Fibroblast of the conjunctiva (primary cell): Measurements from ENCODE around the gene FNDC3A.

ENCODE experiments used
- DNase-seq: peaks from one replicate; pipeline ENCODE4 v3.0.0-alpha.2; 2010; ENCODE audit warnings: low read depth

Gene FNDC3A, protein sequence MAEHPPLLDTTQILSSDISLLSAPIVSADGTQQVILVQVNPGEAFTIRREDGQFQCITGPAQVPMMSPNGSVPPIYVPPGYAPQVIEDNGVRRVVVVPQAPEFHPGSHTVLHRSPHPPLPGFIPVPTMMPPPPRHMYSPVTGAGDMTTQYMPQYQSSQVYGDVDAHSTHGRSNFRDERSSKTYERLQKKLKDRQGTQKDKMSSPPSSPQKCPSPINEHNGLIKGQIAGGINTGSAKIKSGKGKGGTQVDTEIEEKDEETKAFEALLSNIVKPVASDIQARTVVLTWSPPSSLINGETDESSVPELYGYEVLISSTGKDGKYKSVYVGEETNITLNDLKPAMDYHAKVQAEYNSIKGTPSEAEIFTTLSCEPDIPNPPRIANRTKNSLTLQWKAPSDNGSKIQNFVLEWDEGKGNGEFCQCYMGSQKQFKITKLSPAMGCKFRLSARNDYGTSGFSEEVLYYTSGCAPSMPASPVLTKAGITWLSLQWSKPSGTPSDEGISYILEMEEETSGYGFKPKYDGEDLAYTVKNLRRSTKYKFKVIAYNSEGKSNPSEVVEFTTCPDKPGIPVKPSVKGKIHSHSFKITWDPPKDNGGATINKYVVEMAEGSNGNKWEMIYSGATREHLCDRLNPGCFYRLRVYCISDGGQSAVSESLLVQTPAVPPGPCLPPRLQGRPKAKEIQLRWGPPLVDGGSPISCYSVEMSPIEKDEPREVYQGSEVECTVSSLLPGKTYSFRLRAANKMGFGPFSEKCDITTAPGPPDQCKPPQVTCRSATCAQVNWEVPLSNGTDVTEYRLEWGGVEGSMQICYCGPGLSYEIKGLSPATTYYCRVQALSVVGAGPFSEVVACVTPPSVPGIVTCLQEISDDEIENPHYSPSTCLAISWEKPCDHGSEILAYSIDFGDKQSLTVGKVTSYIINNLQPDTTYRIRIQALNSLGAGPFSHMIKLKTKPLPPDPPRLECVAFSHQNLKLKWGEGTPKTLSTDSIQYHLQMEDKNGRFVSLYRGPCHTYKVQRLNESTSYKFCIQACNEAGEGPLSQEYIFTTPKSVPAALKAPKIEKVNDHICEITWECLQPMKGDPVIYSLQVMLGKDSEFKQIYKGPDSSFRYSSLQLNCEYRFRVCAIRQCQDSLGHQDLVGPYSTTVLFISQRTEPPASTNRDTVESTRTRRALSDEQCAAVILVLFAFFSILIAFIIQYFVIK

DNA sequence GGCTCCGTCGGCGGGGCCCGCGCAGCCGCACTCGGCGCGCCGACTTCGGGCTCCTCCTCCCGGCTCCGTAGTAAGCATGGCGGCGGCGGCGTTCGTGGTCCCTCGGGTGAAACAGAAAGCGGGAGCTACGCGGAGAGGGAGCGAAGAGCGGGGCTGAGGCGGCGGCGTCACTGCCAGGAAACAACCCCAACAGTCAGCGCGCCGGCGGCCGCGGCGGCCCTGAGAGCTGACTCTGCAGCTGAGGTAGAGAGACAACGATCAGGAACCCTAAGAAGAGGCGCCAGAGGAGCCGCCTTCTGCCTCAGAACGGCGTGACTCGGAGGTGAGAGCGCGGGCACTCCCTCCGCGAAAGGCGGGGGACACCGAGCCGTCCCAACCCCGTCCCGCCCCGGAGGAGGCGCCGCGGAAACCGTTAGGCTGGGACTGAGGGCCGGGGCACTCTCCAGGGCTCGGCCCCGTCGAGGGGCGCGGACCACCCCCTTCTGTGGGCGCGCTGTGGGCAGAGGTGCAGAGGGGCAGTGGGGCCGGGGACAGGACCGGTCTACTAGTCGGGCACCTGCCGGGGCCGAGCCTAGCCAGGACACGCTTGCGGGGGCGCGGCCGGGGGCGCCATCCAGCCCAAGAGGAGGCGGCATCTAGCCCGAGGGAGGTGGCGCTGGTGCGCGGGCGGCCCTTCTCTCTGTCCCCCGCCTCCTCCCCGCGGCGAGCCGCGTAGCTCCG, at the start of gene FNDC3A:
Gene FNDC3A (plus strand): TSS at position 57 of the 720 bp plus-strand sequence. CDS start 30,279 bp downstream, outside the sequence.
- DNase-seq = peak; percentile 70

DNA sequence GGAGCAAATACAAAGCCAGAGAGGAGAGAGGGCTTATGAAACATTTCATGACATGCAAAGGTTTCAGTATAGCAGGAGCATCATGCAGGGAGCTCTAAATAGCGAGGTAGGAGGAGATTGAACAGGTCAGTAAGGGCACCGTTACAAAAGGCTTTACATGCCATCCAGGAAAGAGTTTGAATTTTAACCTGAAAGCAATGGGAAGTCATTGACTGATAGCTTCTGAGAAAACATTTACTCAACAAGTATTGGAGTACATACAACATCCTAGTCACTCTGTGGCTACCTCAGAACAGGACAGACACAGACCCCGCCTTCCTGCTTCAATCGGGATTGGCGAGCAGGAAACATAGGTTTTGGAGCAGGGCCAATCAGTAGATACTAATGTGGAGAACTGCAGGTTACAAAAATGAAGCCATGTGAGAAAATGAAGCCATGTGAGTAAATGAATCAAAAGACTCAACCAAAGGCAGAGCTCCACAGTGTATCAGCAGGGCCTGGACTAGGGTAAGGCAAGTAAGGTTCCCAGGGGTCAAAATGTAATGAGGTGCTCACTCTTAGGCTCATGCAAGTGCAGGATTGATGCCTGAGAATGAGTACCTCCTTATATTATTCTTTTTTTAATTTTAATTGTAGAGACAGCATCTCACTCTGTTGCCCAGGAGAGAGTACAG, 46.8 kb upstream of the FNDC3A start:
- no peak for DNase-seq

DNA sequence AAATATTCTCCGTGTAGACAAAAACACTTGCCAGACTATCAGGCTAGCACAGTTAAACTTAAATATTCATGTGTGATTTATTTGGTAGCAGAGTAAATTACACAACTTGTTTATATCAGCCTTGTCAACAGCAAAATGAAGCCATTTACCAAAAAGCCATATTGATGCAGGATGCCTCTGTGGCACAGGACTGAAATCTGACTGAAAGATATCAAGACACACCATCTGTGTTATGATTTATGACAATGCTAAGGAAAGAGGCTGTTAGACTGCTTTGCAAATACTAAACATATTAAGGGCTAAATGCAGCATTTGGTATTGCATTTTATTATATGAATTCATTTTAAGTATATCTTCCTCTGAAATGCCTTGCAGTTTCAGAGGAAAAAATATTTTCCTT, 44.8 kb upstream of the FNDC3A start:
- no peak for DNase-seq

DNA sequence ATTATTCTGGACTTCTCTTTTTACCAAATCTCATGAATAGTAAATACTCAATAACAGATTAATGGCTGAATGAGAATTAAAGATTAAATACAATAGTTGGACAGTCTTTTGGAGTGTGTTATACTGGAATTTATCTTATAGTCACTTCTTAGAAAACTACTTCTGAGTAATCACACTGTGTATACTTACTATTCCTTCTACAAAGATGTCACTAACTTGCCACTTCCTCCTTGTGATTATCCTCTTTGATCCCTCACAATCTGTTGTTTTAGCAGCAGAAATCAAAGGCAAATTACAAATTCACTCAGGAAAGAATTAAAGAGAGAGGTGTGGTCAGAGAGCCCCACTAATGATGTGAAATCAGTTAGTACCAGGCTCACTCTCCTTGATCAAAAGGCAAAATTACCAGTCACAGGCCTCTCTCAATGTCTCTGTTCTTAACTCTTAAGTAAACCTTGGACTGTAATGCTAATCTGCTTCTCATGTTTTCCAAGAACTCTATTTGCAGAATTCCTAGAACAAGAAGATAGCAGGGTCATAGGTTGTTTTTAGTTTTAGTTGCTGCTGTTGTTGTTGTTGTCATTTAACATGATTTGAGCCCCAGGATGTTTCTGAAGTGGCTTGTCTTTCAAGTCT, 37.3 kb upstream of the FNDC3A start:
- no peak for DNase-seq

DNA sequence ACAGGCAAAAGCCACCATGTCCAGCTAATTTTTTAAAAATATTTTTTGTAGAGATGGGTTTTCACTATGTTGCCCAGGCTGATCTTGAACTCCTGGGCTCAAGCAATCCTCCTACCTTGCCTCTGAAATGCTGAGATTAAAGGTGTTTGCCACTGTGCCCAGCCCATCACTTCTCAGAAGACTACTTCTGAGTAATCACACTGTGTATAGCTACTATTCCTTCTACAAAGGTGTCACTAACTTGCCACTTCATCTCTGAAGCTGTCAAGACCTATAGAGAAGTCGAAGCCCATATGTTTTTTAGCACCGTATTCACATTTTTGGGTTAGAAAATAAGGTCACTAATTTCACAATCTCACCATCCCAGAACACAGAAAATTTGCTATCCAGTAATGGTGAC, 36.0 kb upstream of the FNDC3A start:
- no peak for DNase-seq

DNA sequence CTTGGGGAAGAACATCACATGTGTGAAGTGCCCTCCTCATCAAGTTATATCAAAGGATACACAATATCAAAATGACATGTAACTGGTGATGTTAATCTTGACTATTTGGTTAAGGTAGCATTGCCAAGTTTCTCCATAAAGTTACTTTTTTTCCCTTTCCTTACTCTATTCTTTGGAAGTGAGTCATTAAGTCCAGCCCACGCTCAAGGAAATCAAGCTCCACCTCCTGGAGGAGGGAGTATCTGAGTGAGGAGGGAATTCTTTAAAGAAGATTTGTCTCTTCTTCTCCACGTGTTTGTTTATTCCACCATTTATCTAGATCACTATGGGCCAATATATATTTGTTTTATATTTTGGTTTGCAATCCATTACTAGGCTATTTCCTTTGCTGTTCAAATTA, 33.6 kb upstream of the FNDC3A start:
- no peak for DNase-seq

DNA sequence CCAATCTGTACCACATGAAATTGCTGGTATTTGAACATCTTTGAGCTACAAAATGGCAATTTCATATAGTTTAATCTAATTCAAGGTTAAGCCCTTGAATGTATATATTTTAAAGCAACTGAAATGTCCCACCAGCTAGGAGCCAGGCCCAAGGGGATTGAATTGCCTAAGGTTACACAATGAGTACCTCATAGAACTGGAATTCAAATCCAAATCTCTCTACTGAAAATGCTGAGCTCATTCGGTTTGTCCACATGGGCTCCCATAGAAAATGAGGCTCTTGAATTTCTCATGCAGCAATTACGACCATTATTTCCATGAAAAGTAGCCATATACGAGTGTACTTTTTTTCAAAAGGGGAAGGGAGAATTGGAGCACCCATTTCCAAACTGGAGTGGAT, 31.5 kb upstream of the FNDC3A start:
- peak; percentile 39 for DNase-seq

DNA sequence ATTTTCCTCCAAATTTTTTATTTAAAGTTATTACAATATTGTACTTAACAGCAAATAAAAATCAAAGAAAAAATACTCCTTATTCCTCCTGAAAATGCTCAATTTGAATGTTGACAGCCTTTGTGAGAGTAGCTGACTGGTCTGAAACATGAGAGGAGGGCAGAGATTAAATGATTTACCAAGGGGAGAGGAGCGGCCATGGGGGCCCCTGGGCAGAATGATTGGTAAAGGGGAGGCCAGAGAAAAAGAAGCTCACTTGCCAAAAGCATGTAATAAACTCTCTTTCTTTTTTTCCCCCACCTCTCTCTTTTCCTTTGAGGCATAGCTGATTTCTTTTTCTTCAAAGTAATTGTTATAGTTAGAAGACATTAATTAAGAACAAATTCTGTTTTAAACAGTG, 30.1 kb upstream of the FNDC3A start:
- no peak for DNase-seq

DNA sequence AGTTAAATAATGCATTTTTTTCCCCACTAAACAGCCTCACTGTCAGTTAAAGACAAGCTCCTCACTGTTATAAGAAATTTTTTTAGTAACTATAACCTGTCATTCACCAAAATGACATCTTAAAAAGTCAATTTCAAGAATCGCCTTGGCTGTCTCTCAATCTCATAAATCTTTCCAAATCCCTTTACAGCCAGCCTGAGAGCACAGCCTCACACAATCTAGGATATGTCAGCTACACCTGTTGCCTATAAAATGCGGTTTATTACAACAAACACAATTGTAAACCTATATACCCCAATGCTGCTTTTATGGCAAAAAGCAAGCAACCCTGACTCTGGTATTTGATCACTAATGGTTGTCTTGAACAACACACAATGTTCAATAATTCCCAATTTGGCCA, 29.5 kb upstream of the FNDC3A start:
- DNase-seq = no peak

DNA sequence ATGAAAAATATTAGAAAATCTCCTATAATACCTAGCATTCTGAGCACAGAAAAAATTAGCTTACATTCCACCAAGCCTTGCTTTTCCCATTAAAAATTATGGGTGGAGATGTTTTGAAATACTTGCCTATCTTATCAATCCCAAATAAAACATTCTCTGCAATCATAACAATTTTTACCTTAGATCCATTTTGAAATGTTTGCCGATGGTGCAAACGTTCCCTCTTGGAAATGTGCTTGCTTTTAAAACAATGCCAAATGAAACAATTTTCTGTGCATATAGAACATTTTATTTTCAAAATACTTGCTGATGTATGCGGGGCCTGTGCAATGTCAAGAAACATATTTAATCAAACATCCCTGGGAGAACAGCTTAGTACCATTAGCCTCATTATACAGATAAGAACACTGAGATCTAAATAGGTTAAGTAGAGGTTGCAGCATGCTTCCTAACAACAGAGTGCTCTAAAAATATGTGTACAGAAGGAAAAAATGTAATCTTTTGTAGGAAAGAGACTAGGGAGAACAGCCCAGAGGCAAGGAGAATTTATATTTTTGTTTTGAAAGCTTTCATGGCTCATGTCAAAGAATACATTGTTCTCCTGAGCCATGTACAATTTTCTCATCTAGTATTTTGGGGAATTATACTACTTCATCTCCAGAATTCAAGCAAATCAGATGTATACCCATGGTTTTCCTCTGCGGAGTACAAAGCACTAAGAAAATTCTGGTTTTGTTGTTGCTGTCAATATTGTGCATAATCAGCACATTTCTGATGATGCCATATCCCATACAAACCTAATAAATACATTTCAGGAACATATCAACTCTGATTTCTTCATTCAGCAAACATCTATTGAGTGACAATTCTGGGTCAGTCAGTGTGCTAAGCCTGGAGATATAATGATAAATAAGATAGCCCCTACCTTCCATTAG, 25.9 kb upstream of the FNDC3A start:
- no peak for DNase-seq

DNA sequence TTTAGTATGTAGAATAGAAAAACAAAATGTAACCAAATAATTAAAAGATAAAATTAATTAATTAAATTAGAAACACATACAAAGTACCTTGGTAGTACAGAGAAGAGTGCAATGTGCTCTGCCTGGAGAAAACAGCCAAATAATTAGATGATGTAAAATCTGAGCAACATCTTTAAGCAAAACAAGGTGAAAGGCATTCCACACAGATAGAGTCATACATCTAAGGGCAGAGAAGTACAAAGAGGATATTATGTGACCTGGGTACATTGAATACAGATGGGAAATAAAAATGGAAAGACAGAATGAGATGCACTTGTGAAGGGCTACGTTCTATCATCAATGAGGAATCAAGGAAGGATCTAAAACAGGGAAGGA, 25.2 kb upstream of the FNDC3A start:
- DNase-seq = peak; percentile 60

DNA sequence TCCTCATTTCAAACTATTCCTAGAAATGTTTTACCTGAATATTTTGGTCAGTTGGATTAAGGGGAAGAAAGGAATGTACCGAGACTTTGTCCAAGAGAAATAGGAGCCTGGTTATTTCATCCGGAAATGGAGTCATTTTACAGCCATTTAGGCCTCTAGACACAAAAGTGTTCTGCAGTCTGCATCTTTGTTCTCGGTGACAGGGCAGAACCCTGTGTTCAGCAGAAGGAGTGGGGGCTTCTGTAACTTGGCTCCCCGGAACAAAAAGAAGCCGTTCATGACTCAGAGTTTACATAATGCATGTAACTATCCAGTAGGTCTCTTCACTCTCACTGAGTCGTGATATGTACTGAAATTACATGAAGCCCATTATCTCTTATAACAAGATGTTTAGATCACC, 21.6 kb upstream of the FNDC3A start:
- no peak for DNase-seq

DNA sequence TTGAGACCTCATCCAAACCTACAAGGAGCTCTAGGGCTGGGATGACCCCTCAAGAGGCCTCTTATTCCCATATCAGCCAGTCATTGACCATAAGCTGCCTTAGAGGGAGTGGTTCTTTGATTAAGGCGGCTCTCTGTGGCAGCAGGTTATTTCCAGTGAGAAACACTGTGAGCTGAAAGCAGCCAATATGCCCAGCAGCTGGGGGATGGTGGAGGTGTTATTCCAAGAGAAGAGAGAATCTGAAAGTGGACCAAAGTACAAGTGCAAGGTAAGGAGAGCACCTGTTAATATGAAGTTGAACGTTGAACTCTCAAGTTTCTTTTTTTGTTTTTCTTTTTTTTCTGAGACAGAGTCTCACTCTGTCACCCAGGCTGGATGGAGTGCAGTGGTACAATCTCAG, 20.2 kb upstream of the FNDC3A start:
- no peak for DNase-seq

DNA sequence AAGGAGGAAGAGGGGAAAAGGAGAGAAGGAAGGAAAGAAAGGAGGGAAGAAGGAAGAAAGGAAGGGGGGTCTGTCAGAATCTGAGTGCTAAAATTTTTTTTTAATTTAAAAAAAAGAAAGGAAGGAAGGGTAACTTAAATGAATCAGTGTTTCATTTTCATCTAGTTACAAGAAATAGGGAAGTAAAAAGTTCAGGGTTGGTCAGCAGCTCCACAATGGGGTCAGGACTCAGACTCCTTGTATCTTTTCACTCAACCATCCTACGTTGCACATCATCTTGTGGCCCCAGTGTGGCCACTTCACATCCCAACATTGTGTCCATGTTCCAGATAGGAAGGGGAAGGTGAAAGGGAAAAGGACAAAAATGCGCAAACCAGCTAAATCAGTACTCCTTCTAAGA, 14.3 kb upstream of the FNDC3A start:
- no peak for DNase-seq

DNA sequence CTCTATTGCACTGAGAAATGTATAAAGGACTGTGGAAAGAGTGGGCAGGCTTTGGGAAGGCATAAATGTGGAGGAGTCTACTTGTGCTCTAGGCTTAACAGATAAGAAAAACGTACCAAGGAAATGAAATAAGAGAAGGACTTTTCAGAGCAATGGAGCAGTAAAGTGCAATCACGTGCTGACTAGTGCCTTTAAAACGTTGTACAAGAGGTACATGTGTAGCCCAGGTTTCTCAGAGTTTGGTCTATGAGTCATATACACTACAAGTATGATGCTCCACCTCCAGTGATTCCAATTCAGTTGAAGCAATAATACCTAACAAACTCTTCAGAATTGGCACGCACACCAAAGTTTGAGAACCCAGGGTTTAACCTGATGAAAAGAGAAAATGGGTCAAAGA, 13.4 kb upstream of the FNDC3A start:
- DNase-seq = no peak

DNA sequence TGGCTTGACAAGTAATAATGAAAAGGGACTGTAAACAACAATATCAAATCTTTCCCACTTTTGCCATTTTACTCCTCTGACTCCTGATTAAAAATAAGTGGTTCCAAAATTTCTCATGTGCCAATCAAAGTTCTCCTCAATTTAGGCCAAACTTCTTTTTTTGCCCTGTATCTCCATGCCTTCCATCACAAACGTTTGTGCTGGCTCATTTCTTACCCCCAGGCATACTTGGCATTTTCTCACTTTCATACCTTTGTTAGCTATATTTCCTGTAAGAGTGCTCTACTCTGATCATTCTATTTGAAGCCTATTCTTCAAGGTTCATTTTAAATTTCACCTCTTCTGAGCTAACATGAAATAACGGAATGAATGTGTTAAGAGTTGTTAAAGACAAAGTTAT, 10.0 kb upstream of the FNDC3A start:
- DNase-seq = no peak

DNA sequence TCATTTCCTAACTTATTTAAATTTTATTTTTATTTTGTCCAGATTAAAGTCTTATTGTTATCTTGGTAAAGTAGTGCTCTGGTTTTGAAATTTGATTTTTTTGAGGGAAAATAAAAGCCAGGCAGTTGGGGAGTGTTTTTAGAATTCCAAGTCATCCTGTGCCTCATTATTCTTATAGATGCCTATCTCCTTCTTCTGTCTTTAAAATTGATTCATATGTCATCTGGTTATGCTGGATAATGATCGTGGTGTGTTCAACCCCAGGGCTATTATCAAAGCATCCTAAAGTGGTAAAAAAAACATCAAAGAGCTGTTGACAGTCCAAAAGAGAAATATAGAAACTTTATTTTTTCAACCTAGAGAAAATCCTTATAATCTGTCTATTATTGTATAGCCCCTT, 6.0 kb upstream of the FNDC3A start:
- no peak for DNase-seq

DNA sequence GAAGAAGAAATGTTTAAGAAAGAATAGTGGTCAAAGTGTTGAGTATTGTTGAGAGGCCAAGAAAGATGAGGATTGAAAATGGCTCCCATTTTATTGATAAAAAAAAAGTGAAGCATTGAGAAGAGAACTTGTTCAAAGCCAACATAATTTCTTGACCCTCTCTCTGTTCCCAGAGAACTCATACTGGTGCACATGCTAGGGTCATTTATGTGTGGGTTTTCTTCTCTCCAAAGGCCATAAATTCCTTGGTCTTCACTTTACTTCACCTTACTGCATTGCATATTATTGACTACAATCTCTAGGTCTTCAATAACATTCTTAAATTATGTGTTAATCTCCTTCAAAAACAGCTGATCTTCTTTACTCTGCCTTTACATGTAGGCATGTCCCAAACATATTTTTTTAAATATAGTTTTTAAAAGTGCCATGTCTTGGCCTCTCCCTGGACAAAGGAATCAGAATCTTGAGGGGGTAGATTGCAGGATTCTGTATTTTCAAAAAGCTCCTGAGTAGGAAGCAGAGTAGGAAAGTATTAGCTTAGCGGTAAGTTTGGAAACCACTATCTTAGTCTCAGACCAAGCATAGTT, 1.8 kb upstream of the FNDC3A start:
- no peak for DNase-seq

DNA sequence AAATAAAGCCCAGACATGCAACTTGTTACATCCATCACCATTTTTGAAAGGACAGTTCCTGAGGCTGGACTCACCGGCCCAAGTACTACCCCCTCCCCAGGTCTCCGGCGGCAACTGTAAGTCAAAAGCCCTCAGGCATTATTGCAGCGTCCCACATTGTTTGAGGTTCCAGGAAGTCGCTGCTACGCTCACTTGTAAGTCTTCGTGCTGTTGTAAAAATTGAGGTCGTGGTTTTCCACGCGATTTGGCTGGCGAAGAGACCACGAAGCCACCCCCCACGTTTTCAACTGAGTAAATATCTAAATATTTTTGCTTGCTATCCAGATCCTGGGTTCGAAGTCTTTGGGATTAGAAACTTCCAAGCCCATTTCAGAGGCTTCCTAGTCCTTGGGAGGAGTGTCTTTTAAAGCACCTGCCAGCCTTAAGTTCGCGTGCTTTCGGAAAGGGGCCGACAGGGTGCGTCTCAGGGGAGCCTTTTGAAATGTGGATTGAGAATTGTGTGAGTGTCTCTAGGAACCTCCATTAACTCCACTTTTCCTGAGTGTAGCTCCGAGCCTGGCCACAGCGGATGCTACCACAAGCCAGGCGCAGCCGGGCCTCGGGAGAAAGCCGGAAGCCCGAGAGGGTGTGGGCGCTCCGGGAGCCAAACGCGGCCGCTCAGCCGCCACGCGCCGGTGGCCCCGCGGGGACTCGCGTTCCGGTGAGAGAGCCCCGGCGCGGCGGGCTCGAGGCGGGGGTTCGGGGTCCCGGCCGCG, 434 bp upstream of the FNDC3A start:
- DNase-seq = peak; percentile 44
